Prostate gland (tissue), 2 donors: ENCODE data around the gene AHNAK2.

Source experiments
- POLR2A ChIP-seq: fragments of 450-650 bp; IDR thresholded peaks from one replicate; pipeline ENCODE4 v1.6.1; 2016; ENCODE audit warnings: antibody characterized with exemption, mild to moderate bottlenecking
- TF ChIP-seq, protein P1 (sequence below), 4 experiments: fragments of 200-600 bp in 2 of 4; fragments of 450-650 bp in 2 of 4; sonication (generic) in 2 of 4; IDR thresholded peaks; 1 replicate in 3 of 4; 2 replicates in 1 of 4; pipeline ENCODE4 v1.5.1; 2016 to 2019; ENCODE audit warnings: antibody characterized with exemption in 4 of 4, mild to moderate bottlenecking in 2 of 4, moderate library complexity in 2 of 4

DNA sequence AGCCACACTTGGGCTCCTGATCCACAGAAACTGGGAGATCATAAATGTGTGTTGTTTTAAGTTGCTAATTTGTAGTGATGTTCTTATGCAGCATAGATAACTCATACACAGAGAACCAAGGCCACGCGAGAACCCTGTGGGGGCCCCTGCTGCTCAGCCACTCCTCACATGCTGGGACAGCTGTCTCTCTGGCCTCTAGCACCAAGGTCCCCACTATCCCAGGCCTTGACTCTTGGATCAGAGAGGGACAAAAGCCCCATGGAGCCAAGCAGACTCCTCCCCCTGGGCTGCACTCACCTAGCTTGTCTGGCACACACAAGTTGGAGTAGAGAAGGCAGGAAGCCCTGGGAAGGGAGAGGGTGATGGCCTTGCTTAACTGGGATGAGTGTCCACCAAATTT is 42.2 kb downstream of the AHNAK2 start:
- TF ChIP-seq, protein P1, sequence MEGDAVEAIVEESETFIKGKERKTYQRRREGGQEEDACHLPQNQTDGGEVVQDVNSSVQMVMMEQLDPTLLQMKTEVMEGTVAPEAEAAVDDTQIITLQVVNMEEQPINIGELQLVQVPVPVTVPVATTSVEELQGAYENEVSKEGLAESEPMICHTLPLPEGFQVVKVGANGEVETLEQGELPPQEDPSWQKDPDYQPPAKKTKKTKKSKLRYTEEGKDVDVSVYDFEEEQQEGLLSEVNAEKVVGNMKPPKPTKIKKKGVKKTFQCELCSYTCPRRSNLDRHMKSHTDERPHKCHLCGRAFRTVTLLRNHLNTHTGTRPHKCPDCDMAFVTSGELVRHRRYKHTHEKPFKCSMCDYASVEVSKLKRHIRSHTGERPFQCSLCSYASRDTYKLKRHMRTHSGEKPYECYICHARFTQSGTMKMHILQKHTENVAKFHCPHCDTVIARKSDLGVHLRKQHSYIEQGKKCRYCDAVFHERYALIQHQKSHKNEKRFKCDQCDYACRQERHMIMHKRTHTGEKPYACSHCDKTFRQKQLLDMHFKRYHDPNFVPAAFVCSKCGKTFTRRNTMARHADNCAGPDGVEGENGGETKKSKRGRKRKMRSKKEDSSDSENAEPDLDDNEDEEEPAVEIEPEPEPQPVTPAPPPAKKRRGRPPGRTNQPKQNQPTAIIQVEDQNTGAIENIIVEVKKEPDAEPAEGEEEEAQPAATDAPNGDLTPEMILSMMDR (IDR thresholded peaks at IDR 0.05) = no peak
- TF ChIP-seq POLR2A = no peak
